ENCODE measurements around the gene CLEC12A. TPM values are rescaled to one million over a fixed set of nuclear protein-coding genes. Genes with fewer than 3 reads are reported as not detected.

Gene CLEC12A
- total RNA-seq, 2 donors from 2014 or later = not detected

DNA sequence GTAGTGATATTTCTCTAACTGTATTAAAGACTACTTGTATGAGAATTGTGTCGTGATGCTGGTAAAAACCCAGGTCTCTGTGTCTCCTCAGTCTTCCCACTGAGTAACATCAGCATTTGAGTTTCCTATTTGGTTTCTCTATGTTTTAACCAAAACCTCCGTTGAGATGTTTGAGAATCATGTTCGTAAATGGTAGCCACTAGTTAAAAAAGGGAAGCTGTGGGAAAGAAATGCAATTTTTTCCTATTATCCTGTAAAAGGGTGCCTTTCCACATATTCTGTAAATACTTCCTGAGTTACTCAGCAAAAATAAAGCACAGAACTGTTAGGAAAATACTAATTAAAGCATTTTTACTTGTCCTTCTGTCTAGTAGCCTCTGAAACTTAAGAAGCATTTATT lies 20.7 kb downstream of the CLEC12A start:
- Histone ChIP-seq H3K27ac (ENCODE audit: low read depth, low read length) (no peak overlapping the region), H3K27me3 (ENCODE audit: control insufficient read depth, insufficient read depth, low read length, poor library complexity, severe bottlenecking) (no peaks in the 10 kb centered on the region), H3K4me1 (ENCODE audit: control insufficient read depth, insufficient read depth, low read length) (no peaks in the 10 kb centered on the region), H3K36me3 (ENCODE audit: control insufficient read depth, insufficient read depth, low read length) (no peaks in the 10 kb centered on the region), H3K9ac (ENCODE audit: extremely low read depth, low read length, poor library complexity, severe bottlenecking) (no peak overlapping the region), H3K4me3 (ENCODE audit: low read length) (no peak overlapping the region), H3K9me3 (ENCODE audit: control insufficient read depth, low read length) (no peaks in the 10 kb centered on the region)
- Mint-ChIP-seq H3K27ac (no peak overlapping the region), H3K4me1 (no peaks in the 10 kb centered on the region), H3K4me3 (no peak overlapping the region), H3K36me3 (ENCODE audit: low read depth) (no peaks in the 10 kb centered on the region), H3K9me3 (peaks cover 5% of the 10 kb centered on the region), H3K27me3 (ENCODE audit: insufficient read depth) (no peaks in the 10 kb centered on the region)
- TF ChIP-seq, protein P1, sequence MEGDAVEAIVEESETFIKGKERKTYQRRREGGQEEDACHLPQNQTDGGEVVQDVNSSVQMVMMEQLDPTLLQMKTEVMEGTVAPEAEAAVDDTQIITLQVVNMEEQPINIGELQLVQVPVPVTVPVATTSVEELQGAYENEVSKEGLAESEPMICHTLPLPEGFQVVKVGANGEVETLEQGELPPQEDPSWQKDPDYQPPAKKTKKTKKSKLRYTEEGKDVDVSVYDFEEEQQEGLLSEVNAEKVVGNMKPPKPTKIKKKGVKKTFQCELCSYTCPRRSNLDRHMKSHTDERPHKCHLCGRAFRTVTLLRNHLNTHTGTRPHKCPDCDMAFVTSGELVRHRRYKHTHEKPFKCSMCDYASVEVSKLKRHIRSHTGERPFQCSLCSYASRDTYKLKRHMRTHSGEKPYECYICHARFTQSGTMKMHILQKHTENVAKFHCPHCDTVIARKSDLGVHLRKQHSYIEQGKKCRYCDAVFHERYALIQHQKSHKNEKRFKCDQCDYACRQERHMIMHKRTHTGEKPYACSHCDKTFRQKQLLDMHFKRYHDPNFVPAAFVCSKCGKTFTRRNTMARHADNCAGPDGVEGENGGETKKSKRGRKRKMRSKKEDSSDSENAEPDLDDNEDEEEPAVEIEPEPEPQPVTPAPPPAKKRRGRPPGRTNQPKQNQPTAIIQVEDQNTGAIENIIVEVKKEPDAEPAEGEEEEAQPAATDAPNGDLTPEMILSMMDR (conservative IDR thresholded peaks at IDR 0.05) = no peak
- DNase-seq = no peak
- WGBS, 2 experiments (ENCODE audit: insufficient coverage in 1 of 2, insufficient read length in 1 of 2) = 80 to 100% methylated on average over 1 to 3 of the region's 3 CpGs

DNA sequence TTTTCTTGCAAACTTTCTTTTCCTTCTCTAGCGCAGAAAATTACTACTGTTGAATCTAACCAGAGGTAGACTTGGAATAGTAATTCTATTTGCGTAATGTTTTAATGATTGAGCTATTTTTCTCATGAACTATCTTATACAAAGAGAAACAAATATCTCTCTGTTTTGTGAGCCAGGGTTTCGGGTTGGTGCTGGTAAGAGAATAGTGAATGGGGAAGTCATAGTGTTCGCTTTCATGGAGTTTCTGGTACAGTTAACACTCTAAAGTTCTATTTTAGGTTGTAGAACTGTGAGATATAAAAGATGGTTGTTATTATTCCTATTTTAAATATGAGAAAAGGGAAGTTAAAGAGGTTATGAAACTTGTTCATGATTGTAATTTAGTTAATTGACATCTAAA lies 21.1 kb downstream of the CLEC12A start:
- no peaks in the 10 kb centered on the region for H3K36me3 ChIP-seq (ENCODE audit: control insufficient read depth, insufficient read depth, low read length)
- 80 to 84% methylated on average over 1 to 2 of the region's 4 CpGs for WGBS, 2 experiments (ENCODE audit: insufficient coverage in 1 of 2, insufficient read length in 1 of 2)
- no peak overlapping the region for H3K9ac ChIP-seq (ENCODE audit: extremely low read depth, low read length, poor library complexity, severe bottlenecking)
- TF ChIP-seq, protein P1 (conservative IDR thresholded peaks at IDR 0.05) = no peak
- no peaks in the 10 kb centered on the region for H3K27me3 ChIP-seq (ENCODE audit: control insufficient read depth, insufficient read depth, low read length, poor library complexity, severe bottlenecking)
- H3K9me3 ChIP-seq (ENCODE audit: control insufficient read depth, low read length) = no peaks in the 10 kb centered on the region
- H3K36me3 Mint-ChIP-seq (ENCODE audit: low read depth) = no peaks in the 10 kb centered on the region
- no peaks in the 10 kb centered on the region for H3K27me3 Mint-ChIP-seq (ENCODE audit: insufficient read depth)
- no peak overlapping the region for H3K27ac Mint-ChIP-seq
- H3K4me3 Mint-ChIP-seq = no peak overlapping the region
- H3K4me1 Mint-ChIP-seq = no peaks in the 10 kb centered on the region
- peaks cover 5% of the 10 kb centered on the region for H3K9me3 Mint-ChIP-seq
- no peak for DNase-seq
- no peak overlapping the region for H3K27ac ChIP-seq (ENCODE audit: low read depth, low read length)
- H3K4me3 ChIP-seq (ENCODE audit: low read length) = no peak overlapping the region
- no peaks in the 10 kb centered on the region for H3K4me1 ChIP-seq (ENCODE audit: control insufficient read depth, insufficient read depth, low read length)

DNA sequence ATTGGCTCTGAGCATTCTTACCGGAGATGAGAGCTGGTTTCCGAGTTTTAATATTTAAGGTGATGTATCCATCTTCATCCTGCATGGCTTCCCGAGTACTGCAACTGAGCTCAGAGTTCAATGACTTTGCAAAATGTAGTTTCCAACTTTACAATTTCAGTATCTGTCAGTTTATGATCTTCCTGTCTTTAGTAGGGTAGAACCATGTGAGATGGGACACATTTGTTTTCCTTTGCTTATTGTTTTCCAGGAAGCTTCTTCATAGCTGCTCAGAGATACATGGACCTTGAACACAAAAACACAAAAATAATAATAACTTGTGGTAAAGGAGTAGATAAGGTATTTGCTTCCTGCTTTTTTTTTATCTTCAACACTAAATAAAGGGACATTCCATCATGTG lies 27.8 kb downstream of the CLEC12A start, which contains the start of gene CLEC1B:
Gene CLEC1B, minus strand, starts transcription at position 106 of the 400 bp plus-strand sequence. Its CDS starts 21 bp downstream, at position 85.
- peaks cover 5% of the 10 kb centered on the region for H3K9me3 Mint-ChIP-seq
- peaks cover 4% of the 10 kb centered on the region for H3K4me1 Mint-ChIP-seq
- Histone ChIP-seq H3K27ac (ENCODE audit: low read depth, low read length) (no peak within 1 kb of the TSS), H3K4me1 (ENCODE audit: control insufficient read depth, insufficient read depth, low read length) (no peaks in the 10 kb centered on the region), H3K9me3 (ENCODE audit: control insufficient read depth, low read length) (no peaks in the 10 kb centered on the region), H3K36me3 (ENCODE audit: control insufficient read depth, insufficient read depth, low read length) (no peaks in the 10 kb centered on the region), H3K9ac (ENCODE audit: extremely low read depth, low read length, poor library complexity, severe bottlenecking) (no peak within 1 kb of the TSS), H3K4me3 (ENCODE audit: low read length) (no peak within 1 kb of the TSS), H3K27me3 (ENCODE audit: control insufficient read depth, insufficient read depth, low read length, poor library complexity, severe bottlenecking) (no peaks in the 10 kb centered on the region)
- WGBS, 2 experiments (ENCODE audit: insufficient coverage in 1 of 2, insufficient read length in 1 of 2) = 89 to 95% methylated on average over 3 of the region's 3 CpGs
- no peak within 1 kb of the TSS for H3K27ac Mint-ChIP-seq
- no peak for DNase-seq
- H3K36me3 Mint-ChIP-seq (ENCODE audit: low read depth) = no peaks in the 10 kb centered on the region
- TF ChIP-seq, protein P1 (conservative IDR thresholded peaks at IDR 0.05) = no peak
- H3K27me3 Mint-ChIP-seq (ENCODE audit: insufficient read depth) = no peaks in the 10 kb centered on the region
- no peak within 1 kb of the TSS for H3K4me3 Mint-ChIP-seq
